Ureter (tissue), 1 donor: Measurements from ENCODE around the gene PDE8A. TPM values are rescaled to one million over a fixed set of nuclear protein-coding genes. Genes with fewer than 3 reads are reported as not detected.
"Not testable (repeated sequence)": the region's sequence is repeated elsewhere in the genome, so short reads cannot be mapped to it uniquely, and the experiment has no call there.

Experiments used
- DNase-seq: peaks from one replicate; pipeline ENCODE4 v3.0.0-alpha.2; 2020; ENCODE audit warnings: low spot score
- total RNA-seq: library from RNA; stranded (reverse); gene quantifications from one replicate; pipeline ENCODE4 v1.2.4, GENCODE V29; 2023
- donor health status: DM: yes; HTN: yes; CAD: no.

PDE8A gene
- total RNA-seq, 1 donor from 2014 or later = 67.4 TPM

DNA sequence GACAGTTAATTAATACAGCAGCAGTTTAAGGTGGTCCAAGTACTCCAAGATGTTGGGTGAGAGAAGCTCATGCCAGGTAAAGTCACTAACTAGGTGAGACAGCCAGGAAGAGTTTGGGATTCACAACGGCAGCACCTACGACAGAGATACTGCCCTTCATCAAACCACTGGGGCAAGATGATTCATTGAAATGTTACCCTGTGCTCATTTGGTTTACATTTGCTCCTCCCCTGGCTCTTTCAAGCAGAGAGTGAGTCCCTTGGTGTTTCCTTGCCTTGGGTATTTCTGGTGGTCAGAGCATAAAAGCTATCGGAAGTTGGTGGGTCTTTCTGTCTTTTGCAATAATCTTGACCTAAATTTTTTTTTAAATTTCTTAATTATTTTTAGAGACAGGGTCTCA lies 19.9 kb upstream of the PDE8A start:
- DNase-seq = no peak

DNA sequence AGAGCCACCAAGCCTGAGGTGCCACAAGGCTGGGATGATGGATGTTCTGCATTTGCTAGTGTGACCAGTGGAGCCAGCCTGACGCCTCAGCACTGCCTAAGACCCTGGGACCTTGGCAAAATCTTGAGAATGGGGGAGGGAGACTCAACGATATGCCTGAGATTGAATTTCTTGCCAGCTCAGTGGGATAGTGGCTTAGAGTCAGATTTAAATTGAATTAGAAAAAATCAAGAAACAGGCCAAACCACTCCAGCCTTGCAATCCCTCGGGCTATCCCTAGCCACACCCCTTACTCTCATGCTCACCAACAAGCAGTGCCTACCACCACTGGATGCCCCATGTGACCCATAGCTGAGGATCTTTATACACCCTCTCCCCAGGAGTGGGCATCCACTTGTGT lies 18.7 kb upstream of the PDE8A start:
- no peak for DNase-seq

GRCh38 chr15:84967380-84967779 lies 14.3 kb upstream of the PDE8A start:
- no peak for DNase-seq

DNA sequence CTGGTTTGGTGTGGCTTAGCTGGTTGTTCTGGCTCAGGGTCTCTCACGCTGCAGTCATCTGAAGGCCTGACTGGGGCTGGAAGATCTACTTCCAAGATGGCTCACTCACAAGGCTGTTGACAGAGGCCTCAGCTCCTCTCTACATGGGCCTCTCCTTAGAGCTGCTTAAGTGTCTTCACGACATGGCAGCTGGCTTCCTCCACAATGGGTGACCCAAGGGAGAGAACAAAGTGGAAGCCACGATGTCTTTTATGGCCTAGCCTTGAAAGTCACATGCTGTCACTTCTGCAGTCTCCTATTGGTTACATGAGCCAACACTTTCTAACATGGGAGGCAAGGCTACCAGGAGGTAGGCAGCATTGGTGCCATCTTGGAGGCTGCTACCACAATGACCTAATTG lies 13.4 kb upstream of the PDE8A start:
- DNase-seq = no peak

DNA sequence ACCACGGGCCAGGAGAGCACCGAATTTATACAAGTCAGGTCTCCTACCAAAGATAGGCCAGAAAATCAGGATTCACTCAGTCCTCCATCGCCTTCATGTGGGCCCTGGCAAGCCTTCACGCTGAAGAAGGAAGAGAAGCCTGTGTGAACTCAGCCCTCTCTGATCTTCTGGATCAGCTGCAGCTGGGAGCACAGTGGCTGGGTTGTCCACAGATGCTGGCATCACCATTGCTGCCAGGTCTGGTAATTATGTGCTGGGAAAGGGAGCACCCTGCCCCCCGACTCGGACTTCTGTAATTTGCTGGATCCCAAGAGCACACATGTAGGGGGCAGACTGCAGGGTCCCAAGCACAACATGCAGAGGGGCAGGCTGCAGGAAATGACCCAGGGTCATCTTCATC lies 12.4 kb upstream of the PDE8A start:
- no peak for DNase-seq

GRCh38 chr15:84970843-84971242 lies 10.8 kb upstream of the PDE8A start:
- DNase-seq = no peak

DNA sequence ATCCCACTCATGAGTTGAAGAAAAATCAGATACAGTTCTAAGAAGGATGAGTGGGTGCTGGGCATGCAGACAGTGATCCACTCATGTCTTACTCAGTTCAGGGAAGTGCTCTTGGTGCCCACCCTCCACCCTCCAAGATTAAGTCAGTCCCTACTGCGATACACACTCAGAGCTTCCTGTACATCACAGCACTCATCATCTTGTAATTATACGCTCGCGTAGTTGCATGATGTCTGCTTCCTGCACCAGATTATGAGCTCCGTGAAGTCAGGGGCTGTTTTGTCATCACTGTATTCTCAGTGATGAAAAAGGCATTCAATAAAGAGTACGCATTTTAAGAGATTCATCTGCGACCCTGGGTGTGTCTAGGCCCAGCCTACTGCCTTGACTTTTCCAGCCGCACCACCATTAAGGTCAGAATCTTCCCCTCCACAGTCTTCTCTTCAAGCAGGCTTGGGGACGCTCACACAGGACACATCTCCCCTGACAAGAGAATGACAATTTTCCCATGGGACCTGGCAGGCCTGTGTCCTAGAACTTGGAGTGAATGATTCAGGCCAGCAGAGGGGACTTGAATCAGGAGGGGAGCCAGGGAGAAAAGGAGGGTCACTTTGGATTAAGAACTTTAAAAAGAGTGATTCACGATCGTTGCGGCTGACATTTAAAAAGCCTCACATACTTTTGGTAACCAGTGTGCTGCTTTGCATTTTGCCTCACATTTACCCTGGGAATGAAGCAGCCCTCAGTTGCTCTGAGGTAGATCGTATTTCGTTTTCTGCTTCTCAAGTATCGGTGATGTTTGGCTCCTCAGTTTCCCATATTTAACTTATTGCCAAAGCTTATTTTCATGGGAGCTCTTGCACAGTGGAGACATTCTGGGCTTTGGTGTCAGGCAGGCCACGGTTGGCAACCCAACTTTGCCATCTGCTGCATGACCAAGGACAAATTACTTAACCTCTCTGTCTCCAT lies 7.9 kb upstream of the PDE8A start:
- DNase-seq = no peak

GRCh38 chr15:84975871-84976351 lies 5.7 kb upstream of the PDE8A start:
- DNase-seq = no peak

- no peak for DNase-seq
Observed at GRCh38 chr15:84976746-84977345, 4.8 kb upstream of the PDE8A start.

DNA sequence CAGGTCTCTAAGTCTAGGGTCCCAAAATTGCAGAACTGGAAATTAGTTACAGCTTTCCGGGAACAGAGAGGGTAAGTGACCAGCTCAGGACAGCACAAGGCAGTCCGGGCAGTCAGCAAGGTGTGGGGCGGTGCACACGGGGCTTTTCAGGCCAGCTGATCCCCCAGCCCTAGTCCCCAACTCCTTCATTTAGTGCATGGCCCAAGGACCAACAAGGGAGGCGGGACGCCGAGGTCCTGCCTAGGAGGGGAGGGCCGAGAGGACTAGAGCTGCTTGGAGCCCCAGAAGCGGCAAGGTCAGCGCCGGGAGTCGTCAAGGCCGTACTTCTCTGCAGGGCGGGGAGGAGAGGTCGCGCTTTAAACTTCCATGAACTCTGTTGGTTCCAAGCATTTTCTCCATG lies 2.0 kb upstream of the PDE8A start:
- no peak for DNase-seq

- DNase-seq = peak; percentile 82
Observed at GRCh38 chr15:84980196-84981053, 1.2 kb upstream of the PDE8A start.

- peak; percentile 95 for DNase-seq
Observed at GRCh38 chr15:84981054-84981710, 474 bp upstream of the PDE8A start.

DNA sequence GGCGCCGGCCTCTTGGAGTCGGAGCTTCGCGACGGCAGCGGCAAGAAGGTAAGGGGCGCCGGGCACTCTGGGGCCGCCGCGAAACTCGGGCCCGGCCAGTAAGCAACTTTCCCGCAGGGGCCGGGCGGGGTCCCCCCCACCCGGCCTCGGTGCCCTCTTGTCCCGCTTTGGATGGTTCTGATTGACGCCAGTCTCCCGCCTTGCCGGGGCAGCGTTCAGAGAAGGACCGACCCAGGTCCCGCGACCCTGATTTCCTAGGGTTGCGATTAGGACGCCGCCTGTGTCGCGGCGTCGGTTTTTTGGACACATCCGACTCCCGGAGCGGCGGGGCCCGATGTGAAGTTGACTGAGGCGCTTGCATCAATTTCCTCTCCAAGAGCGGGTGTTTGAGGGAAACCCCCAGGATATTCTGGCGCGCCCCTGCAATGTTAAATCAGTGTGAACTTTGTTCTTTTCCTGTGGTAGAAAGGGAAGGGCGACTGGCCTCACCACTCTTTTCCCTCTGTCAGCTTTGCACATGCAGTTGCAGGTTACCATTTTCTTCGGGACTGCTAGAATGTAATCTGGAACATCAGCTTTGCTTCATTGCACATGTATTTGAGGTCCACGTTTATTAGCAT lies 755 bp downstream of the PDE8A start:
- peak; percentile 53 for DNase-seq

GRCh38 chr15:84983294-84983693 lies 1.6 kb downstream of the PDE8A start:
- no peak for DNase-seq

GRCh38 chr15:84983711-84984110 lies 2.1 kb downstream of the PDE8A start:
- DNase-seq = no peak

DNA sequence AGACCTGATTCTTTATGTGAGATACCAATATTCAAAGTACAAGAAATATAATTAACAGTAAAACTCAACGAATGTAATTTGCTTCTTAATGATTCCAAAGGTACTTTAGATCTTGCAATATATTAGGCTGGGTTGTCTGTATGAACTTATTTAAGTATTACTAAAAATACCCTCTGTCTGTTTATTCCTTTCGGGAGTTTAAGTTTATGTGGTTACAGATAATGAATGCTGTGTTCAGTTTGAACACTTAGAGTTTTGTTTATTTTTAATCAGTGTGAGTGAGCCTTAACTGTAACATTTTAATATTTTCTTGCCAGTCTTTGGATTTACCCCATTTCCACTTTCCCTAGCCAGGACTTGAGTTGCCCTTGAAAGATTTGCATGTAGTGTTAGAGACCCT lies 3.5 kb downstream of the PDE8A start:
- no peak for DNase-seq

DNA sequence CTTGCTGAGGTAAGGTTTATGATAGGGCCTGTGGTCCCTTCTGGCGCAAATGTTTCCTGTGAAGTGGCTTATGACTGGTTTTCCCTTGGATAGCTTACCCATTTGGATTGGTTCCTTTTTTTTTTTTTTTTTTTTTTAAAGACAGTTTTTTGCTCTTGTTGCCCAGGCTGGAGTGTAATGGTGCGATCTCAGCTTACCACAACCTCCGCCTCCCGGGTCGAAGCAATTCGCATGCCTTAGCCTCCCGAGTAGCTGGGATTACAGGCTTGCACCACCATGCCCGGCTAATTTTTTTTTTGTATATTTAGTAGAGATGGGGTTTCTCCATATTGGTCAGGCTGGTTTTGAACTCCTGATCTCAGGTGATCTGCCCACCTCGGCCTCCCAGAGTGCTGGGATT lies 5.7 kb downstream of the PDE8A start:
- not testable (repeated sequence) for DNase-seq

DNA sequence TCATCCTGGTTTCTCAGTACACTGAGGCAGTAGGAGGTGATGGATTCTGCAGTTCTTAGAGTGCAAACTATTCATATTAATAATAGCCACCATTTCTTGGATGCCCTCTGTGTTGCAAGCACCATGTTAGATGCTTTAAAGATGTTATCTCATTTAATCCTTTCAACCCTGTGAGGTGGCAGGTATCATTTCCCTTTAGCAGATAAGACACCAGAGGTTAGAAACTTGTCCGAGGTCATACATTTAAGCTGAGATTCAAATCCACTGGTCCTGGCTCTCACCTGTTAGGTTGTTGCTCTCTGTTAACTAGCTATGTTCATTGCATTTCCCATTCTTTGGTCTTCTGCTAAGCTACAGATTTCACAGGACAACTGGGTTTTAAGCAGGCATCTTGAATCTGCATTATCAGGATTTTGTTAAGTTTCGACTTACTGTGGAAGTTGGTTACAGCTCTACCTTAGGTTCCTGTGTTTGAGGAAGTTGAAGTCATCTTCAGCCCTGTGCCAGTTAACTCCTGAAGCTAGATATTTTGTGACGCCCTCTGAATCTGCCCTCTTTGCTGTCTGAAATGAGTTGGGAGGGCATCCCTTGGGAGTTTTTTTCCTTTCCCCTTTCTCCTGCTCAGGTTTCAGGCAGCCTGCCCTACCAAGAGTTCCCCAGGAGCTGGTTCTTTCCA lies 6.4 kb downstream of the PDE8A start:
- no peak for DNase-seq

DNA sequence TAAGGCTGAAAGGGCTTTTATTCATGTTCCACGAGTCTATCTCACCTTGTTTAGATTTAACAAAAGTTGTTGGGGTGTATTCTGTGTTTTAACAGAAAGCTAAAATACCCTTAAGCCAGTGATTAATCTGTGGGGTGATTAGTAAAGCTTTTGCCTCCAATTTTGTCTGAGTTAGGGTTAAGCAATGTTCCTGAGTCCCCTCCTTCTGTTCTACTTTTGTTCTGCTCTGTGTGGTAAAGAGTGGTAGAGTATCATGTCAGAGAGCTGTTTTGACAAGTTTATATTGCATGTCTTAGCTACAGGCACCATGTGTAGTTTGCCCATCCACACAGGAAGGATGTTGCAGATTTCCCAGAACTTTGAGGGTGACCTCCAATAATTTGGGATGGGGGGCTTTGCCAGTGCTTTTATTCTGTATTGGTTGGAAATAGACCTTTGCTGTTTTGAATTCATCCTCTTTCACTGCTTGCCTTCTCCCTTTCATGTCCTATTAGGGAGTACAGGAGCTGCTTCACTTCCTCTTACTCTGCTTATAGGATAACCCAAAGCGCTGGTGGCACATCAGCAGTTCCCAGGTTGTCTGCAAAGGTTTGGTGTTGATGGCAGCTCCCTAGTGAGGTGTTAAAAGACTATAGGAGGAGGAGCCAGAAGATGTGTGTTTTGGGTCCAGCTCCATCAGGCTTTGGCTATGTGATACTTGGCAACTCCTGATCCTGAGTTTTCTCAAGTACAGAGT lies 7.4 kb downstream of the PDE8A start:
- DNase-seq = no peak

- DNase-seq = no peak
Observed at GRCh38 chr15:84990507-84990906, 8.9 kb downstream of the PDE8A start.
